ACC112 (cell line): ENCODE measurements around the gene LHCGR.
"Not testable (repeated sequence)": the region's sequence is repeated elsewhere in the genome, so short reads cannot be mapped to it uniquely, and the experiment has no call there.

ENCODE experiments used
- H2AFZ ChIP-seq: fragments of 200-600 bp; sonication (generic); one replicate; pipeline ENCODE4 v1.6.0; 2017; ENCODE audit warnings: antibody characterized with exemption, low read length; ENCODE audit not compliant: unreplicated experiment
- H3K27ac ChIP-seq: fragments of 200-600 bp; sonication (generic); 2 replicates; pipeline ENCODE4 v1.5.1; 2014; ENCODE audit warnings: low read depth, mild to moderate bottlenecking, antibody characterized with exemption, low read length, moderate library complexity
- H3K27me3 ChIP-seq: fragments of 200-600 bp; sonication (generic); 2 replicates; pipeline ENCODE4 v1.6.1; 2014; ENCODE audit warnings: mild to moderate bottlenecking, antibody characterized with exemption, low read length, moderate library complexity, mixed read lengths; ENCODE audit not compliant: insufficient read depth
- H3K36me3 ChIP-seq: fragments of 200-600 bp; sonication (generic); 2 replicates; pipeline ENCODE4 v1.6.1; 2016; ENCODE audit warnings: mild to moderate bottlenecking, antibody characterized with exemption, low read length, moderate library complexity, mixed read lengths; ENCODE audit not compliant: insufficient read depth
- H3K4me1 ChIP-seq: fragments of 200-600 bp; sonication (generic); one replicate; pipeline ENCODE4 v1.6.1; 2016; ENCODE audit warnings: low read length, mixed read lengths; ENCODE audit not compliant: insufficient read depth, unreplicated experiment, control insufficient read depth
- H3K4me3 ChIP-seq: fragments of 200-600 bp; sonication (generic); 2 replicates; pipeline ENCODE4 v1.5.1; 2014; ENCODE audit warnings: mild to moderate bottlenecking, low read depth, low read length
- H3K79me2 ChIP-seq: fragments of 200-600 bp; sonication (generic); one replicate; pipeline ENCODE4 v1.6.0; 2016; ENCODE audit warnings: low read length; ENCODE audit not compliant: control insufficient read depth, unreplicated experiment, insufficient read depth

LHCGR gene

GRCh38 chr2:48713647-48714046, 41.9 kb downstream of the LHCGR start:
- Histone ChIP-seq H3K4me3 (no peak overlapping the region), H3K27me3 (no peaks in the 10 kb centered on the region; the same call in 1 of the 2 replicates), H3K4me1 (peaks cover 11% of the 10 kb centered on the region), H3K36me3 (no peaks in the 10 kb centered on the region), H3K27ac (no peak overlapping the region), H2AFZ (no peak overlapping the region), H3K79me2 (no peaks in the 10 kb centered on the region)

- H3K27ac ChIP-seq = no peak overlapping the region
- no peak overlapping the region for H3K4me3 ChIP-seq
- H3K79me2 ChIP-seq = no peaks in the 10 kb centered on the region
- no peaks in the 10 kb centered on the region; the same call in 1 of the 2 replicates for H3K27me3 ChIP-seq
- H3K36me3 ChIP-seq = no peaks in the 10 kb centered on the region
- peaks cover 11% of the 10 kb centered on the region for H3K4me1 ChIP-seq
- no peak overlapping the region for H2AFZ ChIP-seq
Measured at GRCh38 chr2:48712151-48712550, 43.4 kb downstream of the LHCGR start.

GRCh38 chr2:48711343-48711742, 44.2 kb downstream of the LHCGR start:
- Histone ChIP-seq H3K27me3 (no peaks in the 10 kb centered on the region; the same call in 1 of the 2 replicates), H3K79me2 (no peaks in the 10 kb centered on the region), H3K36me3 (no peaks in the 10 kb centered on the region), H2AFZ (no peak overlapping the region), H3K4me3 (no peak overlapping the region), H3K27ac (no peak overlapping the region), H3K4me1 (peaks cover 11% of the 10 kb centered on the region)

- H3K36me3 ChIP-seq = no peaks in the 10 kb centered on the region
- no peaks in the 10 kb centered on the region for H3K79me2 ChIP-seq
- H3K27me3 ChIP-seq = no peaks in the 10 kb centered on the region; the same call in 1 of the 2 replicates
- H2AFZ ChIP-seq = no peak overlapping the region
- peaks cover 5% of the 10 kb centered on the region for H3K4me1 ChIP-seq
- H3K27ac ChIP-seq = no peak overlapping the region
- H3K4me3 ChIP-seq = no peak overlapping the region
Measured at GRCh38 chr2:48709096-48710034, 46.2 kb downstream of the LHCGR start.

GRCh38 chr2:48707466-48707865, 48.1 kb downstream of the LHCGR start:
- Histone ChIP-seq H3K79me2 (no peaks in the 10 kb centered on the region), H3K4me1 (peaks cover 5% of the 10 kb centered on the region), H3K27ac (no peak overlapping the region), H3K4me3 (no peak overlapping the region), H3K27me3 (no peaks in the 10 kb centered on the region; the same call in 1 of the 2 replicates), H2AFZ (no peak overlapping the region), H3K36me3 (no peaks in the 10 kb centered on the region)

- H3K27me3 ChIP-seq, H3K36me3 ChIP-seq, H3K4me3 ChIP-seq, H3K79me2 ChIP-seq, H3K27ac ChIP-seq, H2AFZ ChIP-seq, H3K4me1 ChIP-seq: not testable (repeated sequence)
Measured at GRCh38 chr2:48703621-48704020, 51.9 kb downstream of the LHCGR start.

GRCh38 chr2:48699348-48699930, 56.1 kb downstream of the LHCGR start:
- Histone ChIP-seq H3K36me3 (no peaks in the 10 kb centered on the region), H3K27ac (no peak overlapping the region), H3K4me3 (no peak overlapping the region), H3K27me3 (no peaks in the 10 kb centered on the region), H3K79me2 (no peaks in the 10 kb centered on the region), H3K4me1 (no peaks in the 10 kb centered on the region), H2AFZ (no peak overlapping the region)

GRCh38 chr2:48696881-48697280, 58.6 kb downstream of the LHCGR start:
- H3K79me2 ChIP-seq = no peaks in the 10 kb centered on the region
- no peak overlapping the region for H3K4me3 ChIP-seq
- no peak overlapping the region for H3K27ac ChIP-seq
- no peaks in the 10 kb centered on the region for H3K4me1 ChIP-seq
- H2AFZ ChIP-seq = no peak overlapping the region
- H3K36me3 ChIP-seq = no peaks in the 10 kb centered on the region
- H3K27me3 ChIP-seq = peaks cover 9% of the 10 kb centered on the region; the same call in 1 of the 2 replicates

GRCh38 chr2:48695991-48696390, 59.5 kb downstream of the LHCGR start:
- H3K4me1 ChIP-seq = no peaks in the 10 kb centered on the region
- peaks cover 9% of the 10 kb centered on the region; the same call in 1 of the 2 replicates for H3K27me3 ChIP-seq
- no peaks in the 10 kb centered on the region for H3K79me2 ChIP-seq
- H3K4me3 ChIP-seq = no peak overlapping the region
- no peak overlapping the region for H3K27ac ChIP-seq
- H2AFZ ChIP-seq = no peak overlapping the region
- H3K36me3 ChIP-seq = no peaks in the 10 kb centered on the region

GRCh38 chr2:48694149-48694548, 61.4 kb downstream of the LHCGR start:
- Histone ChIP-seq H2AFZ (no peak overlapping the region), H3K4me3 (no peak overlapping the region), H3K79me2 (no peaks in the 10 kb centered on the region), H3K27ac (no peak overlapping the region), H3K36me3 (no peaks in the 10 kb centered on the region), H3K4me1 (no peaks in the 10 kb centered on the region), H3K27me3 (peaks cover 18% of the 10 kb centered on the region; the same call in 1 of the 2 replicates)

GRCh38 chr2:48693645-48694044, 61.9 kb downstream of the LHCGR start:
- Histone ChIP-seq H3K4me1 (no peaks in the 10 kb centered on the region), H3K27ac (no peak overlapping the region), H3K79me2 (no peaks in the 10 kb centered on the region), H3K27me3 (peaks cover 18% of the 10 kb centered on the region), H3K4me3 (no peak overlapping the region), H2AFZ (no peak overlapping the region), H3K36me3 (no peaks in the 10 kb centered on the region)
